CD8-positive, alpha-beta memory T cell (primary cell): Measurements from ENCODE around the gene RALGDS. TPM values are rescaled to one million over a fixed set of nuclear protein-coding genes. Genes with fewer than 3 reads are reported as not detected.

Experiments
- CTCF ChIA-PET: fragments of 350-600 bp; sonication (Branson Sonifier 250); formaldehyde crosslinking; loops from one replicate; lab custom pipeline; 2021; ENCODE audit warnings: antibody characterized with exemption; lab: Charles Lee
- POLR2A ChIA-PET: fragments of 350-600 bp; sonication (Branson Sonifier 250); formaldehyde crosslinking; loops from one replicate; lab custom pipeline; 2021; ENCODE audit warnings: antibody characterized with exemption; lab: Charles Lee
- DNase-seq, 5 donors: peaks; one replicate each; pipeline versions ENCODE4 v3.0.0 to v3.0.0-alpha.2; 2020 to 2022; ENCODE audit warnings: mixed read lengths in 1 of 5
- H3K27ac ChIP-seq: one replicate; pipeline ENCODE4 v1.7.0; 2013; ENCODE audit warnings: low read depth, mild to moderate bottlenecking, low read length, moderate library complexity
- H3K27me3 ChIP-seq: 2 replicates; pipeline ENCODE4 v1.7.0; 2013; ENCODE audit warnings: low read length, mild to moderate bottlenecking; ENCODE audit not compliant: insufficient read depth, poor library complexity, severe bottlenecking
- H3K36me3 ChIP-seq: 2 replicates; pipeline ENCODE4 v1.7.0; 2013; ENCODE audit warnings: mild to moderate bottlenecking, low read length, moderate library complexity; ENCODE audit not compliant: insufficient read depth
- H3K4me1 ChIP-seq: 2 replicates; pipeline ENCODE4 v1.7.0; 2013; ENCODE audit warnings: mild to moderate bottlenecking, low read length, moderate library complexity; ENCODE audit not compliant: insufficient read depth
- H3K4me3 ChIP-seq: 2 replicates; pipeline ENCODE4 v1.7.0; 2013; ENCODE audit warnings: mild to moderate bottlenecking, low read length
- H3K9me3 ChIP-seq: 2 replicates; pipeline ENCODE4 v1.7.0; 2013; ENCODE audit warnings: mild to moderate bottlenecking, low read length
- H3K27ac Mint-ChIP-seq, 8 donors: one replicate each; pipeline ENCODE4 v1.8.0; 2020 to 2021; ENCODE audit warnings: mixed read lengths in 8 of 8, mild to moderate bottlenecking in 6 of 8, inconsistent platforms in 3 of 8, moderate library complexity in 3 of 8
- H3K27me3 Mint-ChIP-seq, 2 donors: one replicate each; pipeline ENCODE4 v1.8.0; 2020 to 2021; ENCODE audit warnings: mixed read lengths in 2 of 2, mild to moderate bottlenecking in 1 of 2, moderate library complexity in 1 of 2
- H3K36me3 Mint-ChIP-seq, 3 donors: one replicate each; pipeline ENCODE4 v1.8.0; 2020 to 2021; ENCODE audit warnings: mixed read lengths in 3 of 3, inconsistent platforms in 1 of 3, mild to moderate bottlenecking in 1 of 3
- H3K4me1 Mint-ChIP-seq, 3 donors: one replicate each; pipeline ENCODE4 v1.8.0; 2020 to 2021; ENCODE audit warnings: mixed read lengths in 3 of 3, inconsistent platforms in 1 of 3, mild to moderate bottlenecking in 1 of 3
- H3K4me3 Mint-ChIP-seq, 7 donors: one replicate each; pipeline ENCODE4 v1.8.0; 2020 to 2021; ENCODE audit warnings: mixed read lengths in 7 of 7, mild to moderate bottlenecking in 6 of 7, moderate library complexity in 4 of 7, inconsistent platforms in 2 of 7
- H3K9me3 Mint-ChIP-seq, 5 donors: one replicate each; pipeline ENCODE4 v1.8.0; 2020 to 2022; ENCODE audit warnings: mixed read lengths in 5 of 5, mild to moderate bottlenecking in 3 of 5, moderate library complexity in 2 of 5, inconsistent platforms in 1 of 5
- polyA plus RNA-seq: library from polyadenylated mRNA; unstranded; fragments of 300-500 nt; fragmentation: Illumina TruSeq; gene quantifications from one replicate; pipeline ENCODE4 v1.2.3, GENCODE V29; 2021
- total RNA-seq, 2 experiments: library from RNA; stranded (reverse); gene quantifications; one replicate each; pipeline ENCODE4 v1.2.3, GENCODE V29; 2021

The RALGDS gene
- total and polyA plus RNA-seq, 3 experiments from 2014 or later = 59.1 to 78.0 (median 67.8) TPM

DNA sequence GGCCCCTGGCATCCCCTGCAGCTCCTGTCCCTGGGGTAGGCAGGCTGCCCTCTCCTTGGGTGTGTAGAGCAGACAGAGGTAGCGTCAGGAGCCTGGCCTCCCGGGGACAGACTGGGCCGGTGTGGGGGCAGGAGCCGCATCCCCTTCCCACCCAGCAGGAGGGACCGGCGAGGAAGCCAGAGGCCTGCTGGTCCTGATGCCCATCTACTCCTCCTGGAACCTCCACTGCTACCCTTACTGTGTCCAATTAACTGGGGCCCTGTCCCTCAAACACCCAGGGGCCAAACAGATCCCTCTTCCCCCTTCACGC lies 15.6 kb downstream of the RALGDS start:
- Histone ChIP-seq H3K4me1 (no peaks in the 10 kb centered on the region), H3K27me3 (no peaks in the 10 kb centered on the region), H3K4me3 (no peak overlapping the region), H3K27ac (no peak overlapping the region), H3K9me3 (no peaks in the 10 kb centered on the region), H3K36me3 (peaks cover 83% of the 10 kb centered on the region)
- peaks cover 0 to 3% (median 0%) of the 10 kb centered on the region in 3 donors for H3K4me1 Mint-ChIP-seq
- H3K4me3 Mint-ChIP-seq = no peak overlapping the region
- ChIA-PET POLR2A (interaction anchor here (0.7 to 1.1 kb wide), 2 partner anchors 16 to 38 kb away, joined by 3 to 4 read pairs; no protein-coding TSS in a partner anchor), CTCF (interaction anchor here (0.8 to 25.9 kb wide), 4 partner anchors 12 to 83 kb away, joined by 3 to 521 read pairs (median 4); no protein-coding TSS in a partner anchor)
- peaks cover 7 to 91% (median 8%) of the 10 kb centered on the region in 3 donors for H3K36me3 Mint-ChIP-seq
- H3K27ac Mint-ChIP-seq = no peak overlapping the region
- DNase-seq = peak in 1 of 5 donors; percentile 45
- peaks cover 0 to 1% (median 0%) of the 10 kb centered on the region in 5 donors for H3K9me3 Mint-ChIP-seq
- no peaks in the 10 kb centered on the region for H3K27me3 Mint-ChIP-seq

DNA sequence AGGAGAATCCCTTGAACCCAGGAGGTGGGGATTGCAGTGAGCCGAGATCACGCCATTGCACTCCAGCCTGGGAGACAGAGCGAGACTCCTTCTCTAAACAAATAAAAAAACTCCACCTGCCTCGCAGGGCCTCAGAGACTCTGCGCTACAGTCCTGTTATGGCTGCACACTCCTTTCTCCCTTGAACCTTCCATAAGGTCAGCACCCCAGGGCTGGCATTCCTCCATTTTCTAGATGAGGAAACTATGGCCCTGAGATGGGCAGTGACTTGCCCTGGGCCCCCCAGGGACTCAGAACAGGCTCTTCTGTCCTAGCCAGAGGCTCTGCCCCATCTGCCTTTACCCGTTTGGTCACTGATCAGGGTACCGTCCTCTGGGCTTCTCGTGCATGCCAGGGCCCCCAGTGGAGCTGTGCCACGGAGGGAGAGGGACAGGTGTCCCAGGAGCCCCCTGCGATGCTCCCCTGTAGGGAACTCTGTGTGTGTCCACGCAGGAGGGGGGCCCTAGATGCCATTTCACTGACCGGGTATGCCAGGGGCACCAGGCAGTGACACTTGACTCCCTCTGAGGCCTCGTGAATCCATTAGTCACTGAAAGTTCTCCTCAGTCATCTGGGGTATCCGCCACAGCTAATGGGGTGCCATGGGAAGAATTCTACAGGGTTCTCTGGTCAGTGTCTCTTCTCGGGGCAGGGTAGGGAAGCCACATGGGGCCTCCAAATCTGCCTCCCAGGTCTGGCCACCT lies 16.2 kb downstream of the RALGDS start:
- Histone ChIP-seq H3K27me3 (no peaks in the 10 kb centered on the region), H3K4me1 (no peaks in the 10 kb centered on the region), H3K9me3 (no peaks in the 10 kb centered on the region), H3K36me3 (peaks cover 83% of the 10 kb centered on the region), H3K27ac (no peak overlapping the region), H3K4me3 (no peak overlapping the region)
- CTCF ChIA-PET = interaction anchor here (1.1 to 25.9 kb wide), 3 partner anchors 29 to 83 kb away, joined by 3 to 521 read pairs (median 6); no protein-coding TSS in a partner anchor
- no peaks in the 10 kb centered on the region for H3K27me3 Mint-ChIP-seq
- peaks cover 0 to 1% (median 0%) of the 10 kb centered on the region in 5 donors for H3K9me3 Mint-ChIP-seq
- no peak overlapping the region for H3K4me3 Mint-ChIP-seq
- DNase-seq = peak in 1 of 5 donors; percentile 34
- peak overlapping the region in 3 of 8 donors; percentile 19 to 63 (median 45) for H3K27ac Mint-ChIP-seq
- POLR2A ChIA-PET = interaction anchor here (1.1 kb wide), 1 partner anchor 39 kb away, joined by 4 read pairs; no protein-coding TSS in a partner anchor
- peaks cover 8 to 91% (median 11%) of the 10 kb centered on the region in 3 donors for H3K36me3 Mint-ChIP-seq
- peaks cover 0 to 3% (median 0%) of the 10 kb centered on the region in 3 donors for H3K4me1 Mint-ChIP-seq

DNA sequence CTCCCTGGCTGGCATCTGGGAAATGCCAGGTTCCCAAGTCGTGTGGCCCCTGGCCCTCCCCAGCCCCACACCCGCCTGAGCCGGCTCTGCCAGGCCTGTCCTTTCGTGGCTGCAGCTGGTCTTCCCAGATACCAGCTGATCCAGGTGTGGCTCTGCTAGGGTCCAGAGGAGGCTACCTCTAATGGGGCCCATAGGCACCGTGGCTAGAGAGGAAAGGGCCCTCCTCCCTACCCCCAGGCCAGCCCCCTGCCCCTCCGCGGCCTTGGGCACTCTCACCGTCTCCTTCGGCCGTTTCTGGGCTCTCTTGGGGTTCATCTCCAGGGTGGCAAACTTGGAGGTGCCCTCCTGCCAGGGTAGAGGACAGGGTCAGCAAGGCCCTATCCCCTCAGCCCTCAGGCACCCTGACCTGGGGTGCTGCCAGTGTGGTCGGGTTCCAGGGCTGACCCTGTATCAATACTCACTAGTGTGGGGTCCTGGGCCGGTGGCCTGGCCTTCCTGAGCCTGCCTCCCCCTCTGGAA lies 17.0 kb downstream of the RALGDS start:
- peaks cover 0 to 3% (median 0%) of the 10 kb centered on the region in 3 donors for H3K4me1 Mint-ChIP-seq
- H3K4me3 ChIP-seq = no peak overlapping the region
- no peaks in the 10 kb centered on the region for H3K27me3 Mint-ChIP-seq
- H3K27ac ChIP-seq = no peak overlapping the region
- ChIA-PET CTCF (interaction anchor here (0.6 to 25.9 kb wide), 9 partner anchors 7 to 73 kb away, joined by 3 to 521 read pairs (median 4); partner anchors contain the start of gene GTF3C5), POLR2A (interaction anchor here (1.3 kb wide), 1 partner anchor 40 kb away, joined by 6 read pairs; no protein-coding TSS in a partner anchor)
- H3K27ac Mint-ChIP-seq = peak overlapping the region in 2 of 8 donors; percentile 19 to 63
- peaks cover 81% of the 10 kb centered on the region for H3K36me3 ChIP-seq
- peak in 1 of 5 donors; percentile 38 for DNase-seq
- no peaks in the 10 kb centered on the region for H3K27me3 ChIP-seq
- no peaks in the 10 kb centered on the region for H3K9me3 ChIP-seq
- no peaks in the 10 kb centered on the region for H3K4me1 ChIP-seq
- H3K36me3 Mint-ChIP-seq = peaks cover 10 to 91% (median 19%) of the 10 kb centered on the region in 3 donors
- H3K4me3 Mint-ChIP-seq = no peak overlapping the region
- peaks cover 0 to 1% (median 0%) of the 10 kb centered on the region in 5 donors for H3K9me3 Mint-ChIP-seq

DNA sequence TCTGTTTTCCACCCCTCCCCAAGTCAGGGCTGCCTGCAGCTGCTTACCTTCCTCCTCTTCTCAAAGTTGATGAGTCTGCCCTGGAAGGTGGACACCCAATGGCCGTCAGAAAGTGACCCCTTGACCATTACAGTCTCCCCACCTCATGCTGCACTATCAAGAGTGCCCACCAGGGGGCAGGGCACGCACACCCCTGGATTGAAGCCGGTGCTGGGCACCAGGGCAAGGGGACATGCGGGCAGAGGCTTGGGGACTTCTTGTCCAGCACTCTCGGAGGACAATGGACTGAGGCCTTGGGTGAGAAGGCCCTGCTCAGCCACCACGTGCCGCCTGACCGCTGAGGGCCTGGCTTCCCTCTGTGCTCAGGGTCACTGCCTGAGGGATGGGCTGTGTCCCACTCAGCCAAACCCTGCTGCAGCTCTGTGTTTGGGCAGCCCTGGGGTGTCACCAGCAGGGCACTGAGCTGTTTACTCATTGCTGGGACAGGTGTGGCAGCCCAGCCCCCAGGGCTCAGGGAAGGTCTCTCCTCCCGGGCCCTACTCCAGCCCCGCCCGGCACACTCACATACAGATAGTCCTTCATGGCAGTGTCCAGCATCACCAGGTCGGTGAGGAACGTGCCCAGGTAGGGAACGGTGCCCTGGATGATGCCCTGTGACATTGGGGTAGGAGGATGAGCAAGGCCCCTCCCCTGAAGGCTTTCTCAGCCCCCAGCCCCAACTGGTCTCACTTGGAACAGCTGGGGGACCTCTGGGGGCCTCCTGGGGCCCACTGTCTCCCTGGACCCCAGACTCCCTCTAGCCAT lies 17.7 kb downstream of the RALGDS start:
- no peak overlapping the region for H3K4me3 ChIP-seq
- no peaks in the 10 kb centered on the region for H3K9me3 ChIP-seq
- no peaks in the 10 kb centered on the region for H3K27me3 ChIP-seq
- no peak overlapping the region for H3K27ac ChIP-seq
- H3K4me1 ChIP-seq = no peaks in the 10 kb centered on the region
- ChIA-PET POLR2A (interaction anchor here (1.3 kb wide), 1 partner anchor 41 kb away, joined by 6 read pairs; no protein-coding TSS in a partner anchor), CTCF (interaction anchor here (0.6 to 25.9 kb wide), 13 partner anchors 8 to 72 kb away, joined by 3 to 521 read pairs (median 5); partner anchors contain the start of gene GTF3C5)
- Mint-ChIP-seq H3K4me3 (no peak overlapping the region), H3K9me3 (peaks cover 0 to 1% (median 0%) of the 10 kb centered on the region in 5 donors), H3K27ac (peak overlapping the region; percentile 24 to 96 (median 88)), H3K27me3 (no peaks in the 10 kb centered on the region), H3K36me3 (peaks cover 12 to 92% (median 24%) of the 10 kb centered on the region in 3 donors), H3K4me1 (peaks cover 0 to 3% (median 0%) of the 10 kb centered on the region in 3 donors)
- DNase-seq = peak; percentile 31 to 72 (median 53)
- peaks cover 82% of the 10 kb centered on the region for H3K36me3 ChIP-seq

DNA sequence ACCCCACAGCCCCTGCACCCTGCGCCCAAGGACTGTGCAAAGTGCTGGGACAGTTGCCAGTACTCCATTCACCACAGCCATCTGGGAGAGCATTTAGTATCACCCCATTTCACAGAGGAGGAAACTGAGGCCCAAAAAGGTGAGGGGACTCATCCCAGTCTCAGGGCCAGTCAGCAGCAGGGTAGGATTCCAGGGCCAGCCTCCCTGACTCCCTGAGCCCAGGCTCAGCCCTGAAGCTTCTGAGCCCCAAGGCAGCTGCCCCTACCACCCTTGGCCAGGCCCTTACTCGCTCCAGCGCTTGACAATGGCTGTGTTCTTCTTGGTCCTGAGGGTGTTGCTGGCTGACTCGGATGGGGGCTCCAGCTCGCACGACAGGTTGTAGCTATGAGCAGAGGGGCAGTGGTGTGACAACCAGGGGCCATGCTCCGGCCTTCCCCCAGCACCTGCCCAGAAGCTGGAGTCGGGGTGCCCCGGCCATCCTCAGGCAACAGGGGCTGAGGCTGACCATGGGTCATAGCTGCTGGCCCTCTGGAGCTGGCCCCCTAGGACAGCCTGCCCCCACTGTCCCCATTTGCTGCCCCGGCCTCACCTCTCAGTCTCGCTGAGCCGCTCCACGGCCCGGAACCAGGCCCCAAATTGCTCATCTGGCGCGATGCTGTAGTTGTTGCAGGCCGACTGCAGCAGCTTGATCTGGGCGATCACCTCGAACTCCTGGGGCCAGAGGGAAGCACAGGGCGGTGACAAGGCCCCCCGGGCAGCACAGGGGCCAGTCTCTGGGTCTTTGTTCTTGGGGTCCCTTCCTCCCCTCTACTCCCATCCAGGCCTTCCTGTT lies 18.6 kb downstream of the RALGDS start:
- H3K27me3 Mint-ChIP-seq = no peaks in the 10 kb centered on the region
- no peaks in the 10 kb centered on the region for H3K9me3 ChIP-seq
- H3K36me3 Mint-ChIP-seq = peaks cover 15 to 92% (median 34%) of the 10 kb centered on the region in 3 donors
- POLR2A ChIA-PET = interaction anchor here (0.9 to 1.4 kb wide), 2 partner anchors 31 to 41 kb away, joined by 3 to 5 read pairs; no protein-coding TSS in a partner anchor
- no peak overlapping the region for H3K4me3 Mint-ChIP-seq
- peaks cover 0 to 2% (median 1%) of the 10 kb centered on the region in 5 donors for H3K9me3 Mint-ChIP-seq
- H3K27ac ChIP-seq = no peak overlapping the region
- H3K4me1 Mint-ChIP-seq = peaks cover 0 to 3% (median 0%) of the 10 kb centered on the region in 3 donors
- peaks cover 82% of the 10 kb centered on the region for H3K36me3 ChIP-seq
- peak overlapping the region in 4 of 8 donors; percentile 24 to 89 (median 59) for H3K27ac Mint-ChIP-seq
- CTCF ChIA-PET = interaction anchor here (1.1 to 25.9 kb wide), 10 partner anchors 13 to 79 kb away, joined by 3 to 521 read pairs (median 6); partner anchors contain the start of gene GTF3C5
- H3K4me1 ChIP-seq = no peaks in the 10 kb centered on the region
- DNase-seq = peak in 1 of 5 donors; percentile 48
- H3K4me3 ChIP-seq = no peak overlapping the region
- no peaks in the 10 kb centered on the region for H3K27me3 ChIP-seq

DNA sequence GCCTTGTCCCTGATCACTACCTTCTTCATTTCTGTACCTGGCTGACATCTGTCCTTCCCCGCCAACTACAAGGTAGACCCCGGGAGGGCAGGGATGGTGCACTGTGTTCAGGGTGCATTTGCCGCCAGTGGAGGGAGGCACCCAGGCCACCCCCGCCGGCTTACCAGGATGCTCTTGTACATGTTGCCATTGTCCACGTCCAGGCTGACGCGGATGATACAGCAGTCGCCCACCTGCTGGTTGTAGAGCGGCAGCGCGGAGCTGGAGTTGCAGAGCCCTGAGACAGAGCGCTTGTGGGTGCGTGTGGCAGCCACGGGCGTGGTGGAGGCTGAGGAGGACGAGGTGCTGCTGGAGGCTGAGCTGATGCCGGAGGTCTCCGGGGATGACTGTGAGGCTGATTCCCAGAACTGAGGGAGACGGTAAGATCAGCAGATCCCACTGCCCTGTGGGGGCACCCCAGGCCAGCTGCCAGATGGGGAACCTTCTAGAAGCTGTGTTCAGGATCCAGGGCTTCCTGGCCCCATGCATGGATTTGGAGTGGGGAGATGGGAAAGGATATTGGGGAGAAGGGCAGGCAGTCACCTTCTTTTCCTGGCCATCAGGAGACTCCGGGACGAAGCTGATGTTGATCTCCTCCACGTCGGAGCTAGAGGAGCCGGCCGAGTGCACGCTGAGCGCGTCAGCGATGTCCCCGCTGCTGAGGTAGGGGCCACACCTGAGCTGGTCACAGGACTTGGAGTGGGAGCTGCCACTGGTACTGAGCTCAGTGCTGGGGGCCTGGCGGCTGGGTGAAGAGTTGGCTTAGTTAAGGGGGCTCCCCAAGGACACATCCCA lies 19.5 kb downstream of the RALGDS start:
- Mint-ChIP-seq H3K9me3 (peaks cover 1 to 9% (median 2%) of the 10 kb centered on the region in 5 donors), H3K36me3 (peaks cover 15 to 89% (median 35%) of the 10 kb centered on the region in 3 donors), H3K27me3 (no peaks in the 10 kb centered on the region), H3K27ac (peak overlapping the region in 2 of 8 donors; percentile 23 to 73), H3K4me3 (no peak overlapping the region), H3K4me1 (peaks cover 0 to 2% (median 0%) of the 10 kb centered on the region in 3 donors)
- H3K9me3 ChIP-seq = peaks cover under 1% of the 10 kb centered on the region
- H3K27ac ChIP-seq = no peak overlapping the region
- CTCF ChIA-PET = interaction anchor here (0.5 to 25.9 kb wide), 9 partner anchors 10 to 80 kb away, joined by 3 to 521 read pairs (median 5); no protein-coding TSS in a partner anchor
- POLR2A ChIA-PET = interaction anchor here (0.9 to 1.4 kb wide), 2 partner anchors 32 to 42 kb away, joined by 3 to 5 read pairs; no protein-coding TSS in a partner anchor
- H3K4me1 ChIP-seq = no peaks in the 10 kb centered on the region
- peak in 1 of 5 donors; percentile 43 for DNase-seq
- peaks cover 78% of the 10 kb centered on the region for H3K36me3 ChIP-seq
- H3K4me3 ChIP-seq = no peak overlapping the region
- H3K27me3 ChIP-seq = no peaks in the 10 kb centered on the region
